H1 (cell line): ENCODE data around the gene RITA1. TPM values are rescaled to one million over a fixed set of nuclear protein-coding genes. Genes with fewer than 3 reads are reported as not detected.

Experiments used
- CEBPB ChIP-seq: IDR thresholded peaks from 2 replicates; pipeline ENCODE4 v1.6.1; 2012; ENCODE audit warnings: low read depth, low read length
- CHD7 ChIP-seq: fragments of 300-600 bp; sonication (generic); IDR thresholded peaks from 2 replicates; pipeline ENCODE4 v1.7.1; 2012; ENCODE audit warnings: low read length, moderate library complexity, mild to moderate bottlenecking, inconsistent platforms; ENCODE audit not compliant: insufficient replicate concordance
- CREB1 ChIP-seq: IDR thresholded peaks from 2 replicates; pipeline ENCODE4 v1.6.1; 2012; ENCODE audit warnings: inconsistent platforms
- CTCF ChIP-seq, 3 experiments: IDR thresholded peaks; 1 replicate in 2 of 3; 2 replicates in 1 of 3; pipeline versions ENCODE4 v1.5.1 to v1.6.1; 2011; ENCODE audit warnings: low read length in 3 of 3, mild to moderate bottlenecking in 3 of 3, inconsistent platforms in 2 of 3, low read depth in 1 of 3, moderate library complexity in 1 of 3; ENCODE audit not compliant: insufficient read depth in 1 of 3; ENCODE audit errors: control extremely low read depth in 1 of 3
- HDAC6 ChIP-seq: IDR thresholded peaks from one replicate; pipeline ENCODE4 v1.7.1; 2012; ENCODE audit warnings: low read depth, mild to moderate bottlenecking, inconsistent platforms, low read length, moderate library complexity
- SP2 ChIP-seq: IDR thresholded peaks from 2 replicates; pipeline ENCODE4 v1.6.1; 2012; ENCODE audit warnings: mild to moderate bottlenecking, low read length, inconsistent platforms
- YY1 ChIP-seq: IDR thresholded peaks from 2 replicates; pipeline ENCODE4 v1.6.1; 2011; ENCODE audit warnings: low read depth, mild to moderate bottlenecking, low read length
- polyA plus RNA-seq, 7 experiments: library from polyadenylated mRNA; depleted of rRNA in 3 of 7; stranded (reverse) in 5 of 7; unstranded in 2 of 7; fragments of >200 nt in 5 of 7; fragments of 200-250 nt in 2 of 7; gene quantifications; 1 replicate in 5 of 7; 2 replicates in 1 of 7; 4 replicates in 1 of 7; pipeline versions ENCODE4 v1.2.1 to v1.2.3, GENCODE V29; 2011 to 2013; ENCODE audit warnings: missing spikeins in 2 of 7, mixed read lengths in 2 of 7
- total RNA-seq: library from RNA; stranded (reverse); fragmentation: NEBNext Ultra II Directional; extraction: Animal tissue kit (Norgen Biotek cat#: 25700); gene quantifications from 2 replicates; pipeline ENCODE4 v1.2.1, GENCODE V29; 2021

Gene RITA1
- total and polyA plus RNA-seq, 2 of the 8 experiments (the other 6 are each of a cell fraction or from before 2014, with no cell fraction given), result 24.1 to 25.8 TPM

- TF ChIP-seq CHD7 (no peak), CREB1 (no peak), HDAC6 (no peak), CEBPB (no peak), SP2 (no peak), CTCF (IDR thresholded peaks at IDR 0.05; ENCODE audit: control extremely low read depth in 1 of 3, insufficient read depth in 1 of 3, low read depth in 1 of 3, low read length in 3 of 3) (no peak), YY1 (no peak)
Observed at GRCh38 chr12:113228394-113229028, 43.0 kb downstream of the RITA1 start (continued).
